Osteoblast (primary cell): Measurements from ENCODE around the gene COA8. TPM values are rescaled to one million over a fixed set of nuclear protein-coding genes. Genes with fewer than 3 reads are reported as not detected.

Experiments
- DNase-seq: peaks from one replicate; pipeline ENCODE4 v3.0.0; 2011; ENCODE audit warnings: low spot score, mixed read lengths; ENCODE audit not compliant: insufficient read length; ENCODE audit errors: missing footprints
- H2AFZ ChIP-seq: 2 replicates; pipeline ENCODE4 v1.6.0; 2011; ENCODE audit warnings: mild to moderate bottlenecking, low read length
- H3K27ac ChIP-seq: 2 replicates; pipeline ENCODE4 v1.5.1; 2011; ENCODE audit warnings: mild to moderate bottlenecking, low read depth, low read length, moderate library complexity
- H3K27me3 ChIP-seq: 2 replicates; pipeline ENCODE4 v1.6.0; 2012; ENCODE audit warnings: mild to moderate bottlenecking, control low read depth, inconsistent platforms, low read length, moderate library complexity; ENCODE audit not compliant: insufficient read depth
- H3K36me3 ChIP-seq: 2 replicates; pipeline ENCODE4 v1.5.1; 2011; ENCODE audit warnings: mild to moderate bottlenecking, low read length, control low read depth, moderate library complexity; ENCODE audit not compliant: insufficient read depth
- H3K4me1 ChIP-seq: 2 replicates; pipeline ENCODE4 v1.5.1; 2011; ENCODE audit warnings: mild to moderate bottlenecking, low read length, control low read depth, moderate library complexity; ENCODE audit not compliant: insufficient read depth
- H3K4me2 ChIP-seq: 2 replicates; pipeline ENCODE4 v1.6.0; 2011; ENCODE audit warnings: mild to moderate bottlenecking, low read length; ENCODE audit not compliant: insufficient read depth
- H3K4me3 ChIP-seq: fragments of 200-600 bp; sonication (generic); 3 replicates; pipeline ENCODE4 v1.5.1; 2012; ENCODE audit warnings: mild to moderate bottlenecking, low read length, inconsistent platforms; ENCODE audit not compliant: insufficient read depth
- H3K79me2 ChIP-seq: 2 replicates; pipeline ENCODE4 v1.6.0; 2012; ENCODE audit warnings: mild to moderate bottlenecking, low read length, control low read depth, inconsistent platforms; ENCODE audit not compliant: insufficient read depth
- H3K9me3 ChIP-seq: 2 replicates; pipeline ENCODE4 v1.5.1; 2011; ENCODE audit warnings: low read depth, low read length, control low read depth
- H4K20me1 ChIP-seq: 2 replicates; pipeline ENCODE4 v1.6.0; 2012; ENCODE audit warnings: mild to moderate bottlenecking, low read length, control low read depth; ENCODE audit not compliant: insufficient read depth
- total RNA-seq: library from RNA; depleted of rRNA; stranded (reverse); fragments of >200 nt; gene quantifications from 2 replicates; pipeline ENCODE4 v1.2.3, GENCODE V29; 2012
- TF ChIP-seq, protein P1 (sequence below): IDR thresholded peaks from 2 replicates; pipeline ENCODE4 v1.5.1; 2011; ENCODE audit warnings: mild to moderate bottlenecking, low read depth, low read length, moderate library complexity; ENCODE audit errors: extremely low read depth

Gene COA8
- total RNA-seq, 1 donor = 24.6 TPM

- Histone ChIP-seq H3K79me2 (no peaks in the 10 kb centered on the region), H3K4me2 (peak overlapping the region; percentile 67), H3K27me3 (no peaks in the 10 kb centered on the region), H3K4me1 (peaks cover 33% of the 10 kb centered on the region), H4K20me1 (no peaks in the 10 kb centered on the region), H3K4me3 (peak overlapping the region; percentile 42), H3K27ac (peak overlapping the region; percentile 70), H3K36me3 (no peaks in the 10 kb centered on the region), H3K9me3 (no peaks in the 10 kb centered on the region), H2AFZ (no peak overlapping the region)
- TF ChIP-seq, protein P1, sequence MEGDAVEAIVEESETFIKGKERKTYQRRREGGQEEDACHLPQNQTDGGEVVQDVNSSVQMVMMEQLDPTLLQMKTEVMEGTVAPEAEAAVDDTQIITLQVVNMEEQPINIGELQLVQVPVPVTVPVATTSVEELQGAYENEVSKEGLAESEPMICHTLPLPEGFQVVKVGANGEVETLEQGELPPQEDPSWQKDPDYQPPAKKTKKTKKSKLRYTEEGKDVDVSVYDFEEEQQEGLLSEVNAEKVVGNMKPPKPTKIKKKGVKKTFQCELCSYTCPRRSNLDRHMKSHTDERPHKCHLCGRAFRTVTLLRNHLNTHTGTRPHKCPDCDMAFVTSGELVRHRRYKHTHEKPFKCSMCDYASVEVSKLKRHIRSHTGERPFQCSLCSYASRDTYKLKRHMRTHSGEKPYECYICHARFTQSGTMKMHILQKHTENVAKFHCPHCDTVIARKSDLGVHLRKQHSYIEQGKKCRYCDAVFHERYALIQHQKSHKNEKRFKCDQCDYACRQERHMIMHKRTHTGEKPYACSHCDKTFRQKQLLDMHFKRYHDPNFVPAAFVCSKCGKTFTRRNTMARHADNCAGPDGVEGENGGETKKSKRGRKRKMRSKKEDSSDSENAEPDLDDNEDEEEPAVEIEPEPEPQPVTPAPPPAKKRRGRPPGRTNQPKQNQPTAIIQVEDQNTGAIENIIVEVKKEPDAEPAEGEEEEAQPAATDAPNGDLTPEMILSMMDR = no peak
- peak; percentile 95 for DNase-seq
These were observed 21.7 kb upstream of the COA8 start for GRCh38 chr14:103540821-103541708.

DNA sequence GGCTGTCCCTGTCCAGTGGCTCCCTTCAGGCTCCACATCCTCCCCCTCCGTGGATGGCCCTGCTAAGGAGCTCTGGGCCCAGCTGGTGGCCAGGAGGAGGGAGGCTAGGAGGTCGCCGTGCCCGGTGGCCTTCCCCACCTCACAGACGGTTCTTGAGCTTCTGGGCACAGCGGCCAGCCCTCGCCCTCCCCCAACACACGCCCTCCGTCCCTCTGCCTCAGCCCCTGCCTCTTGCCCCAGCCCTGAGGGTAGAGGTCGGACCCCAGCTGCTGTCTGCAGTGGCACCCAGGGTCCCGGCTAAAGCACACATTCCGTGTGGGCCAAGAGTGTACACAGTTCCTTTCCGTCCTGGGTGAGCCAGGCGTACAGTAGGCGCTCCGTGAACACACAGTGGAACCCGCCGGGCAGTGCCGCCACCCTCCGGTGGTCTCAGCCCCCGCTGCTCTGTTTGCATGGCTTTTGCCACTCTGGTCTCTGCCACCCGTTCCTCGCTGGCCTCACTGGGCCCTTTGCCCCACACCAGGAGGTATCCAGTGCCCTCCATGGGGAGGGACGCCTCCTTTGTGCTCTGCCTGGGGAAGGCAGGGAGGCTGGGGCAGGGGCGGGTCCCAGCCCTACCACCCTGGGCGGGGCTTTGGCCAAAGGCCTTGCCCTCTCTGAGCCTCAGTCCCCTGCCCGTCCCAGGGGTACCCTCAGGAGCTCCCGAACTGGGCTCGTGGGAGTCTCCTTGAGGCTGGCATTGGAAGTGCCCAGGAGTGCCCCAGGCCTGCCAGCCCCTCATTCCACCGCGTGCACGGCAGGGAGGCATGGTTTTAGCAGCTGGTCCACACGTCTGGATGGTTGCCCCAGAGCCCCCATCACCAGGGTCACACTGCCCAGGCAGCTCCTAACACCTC lies 20.8 kb upstream of the COA8 start:
- no peaks in the 10 kb centered on the region for H3K9me3 ChIP-seq
- no peaks in the 10 kb centered on the region for H3K27me3 ChIP-seq
- H3K4me1 ChIP-seq = peaks cover 33% of the 10 kb centered on the region
- peaks cover 8% of the 10 kb centered on the region for H4K20me1 ChIP-seq
- no peak overlapping the region for H3K4me3 ChIP-seq
- DNase-seq = peak; percentile 65
- no peak overlapping the region for H3K27ac ChIP-seq
- peaks cover 1% of the 10 kb centered on the region for H3K79me2 ChIP-seq
- TF ChIP-seq, protein P1 = no peak
- no peaks in the 10 kb centered on the region for H3K36me3 ChIP-seq
- H2AFZ ChIP-seq = no peak overlapping the region
- no peak overlapping the region for H3K4me2 ChIP-seq

GRCh38 chr14:103542605-103543088 lies 20.1 kb upstream of the COA8 start:
- H2AFZ ChIP-seq = no peak overlapping the region
- H3K4me3 ChIP-seq = no peak overlapping the region
- H3K36me3 ChIP-seq = no peaks in the 10 kb centered on the region
- H3K79me2 ChIP-seq = peaks cover 2% of the 10 kb centered on the region
- H3K9me3 ChIP-seq = no peaks in the 10 kb centered on the region
- TF ChIP-seq, protein P1 = no peak
- peaks cover 11% of the 10 kb centered on the region for H4K20me1 ChIP-seq
- H3K27me3 ChIP-seq = no peaks in the 10 kb centered on the region
- peaks cover 33% of the 10 kb centered on the region for H3K4me1 ChIP-seq
- no peak overlapping the region for H3K4me2 ChIP-seq
- DNase-seq = peak; percentile 93
- no peak overlapping the region for H3K27ac ChIP-seq

- H3K79me2 ChIP-seq = peaks cover 2% of the 10 kb centered on the region
- no peaks in the 10 kb centered on the region for H3K36me3 ChIP-seq
- H3K9me3 ChIP-seq = no peaks in the 10 kb centered on the region
- H3K4me1 ChIP-seq = peaks cover 33% of the 10 kb centered on the region
- H3K4me2 ChIP-seq = no peak overlapping the region
- TF ChIP-seq, protein P1 = no peak
- peaks cover 11% of the 10 kb centered on the region for H4K20me1 ChIP-seq
- H3K4me3 ChIP-seq = no peak overlapping the region
- H2AFZ ChIP-seq = no peak overlapping the region
- no peak overlapping the region for H3K27ac ChIP-seq
- H3K27me3 ChIP-seq = no peaks in the 10 kb centered on the region
- DNase-seq = peak; percentile 45
These were observed 19.6 kb upstream of the COA8 start for GRCh38 chr14:103543140-103543539.
